ENCODE measurements around the gene ITGAD.

ITGAD gene

DNA sequence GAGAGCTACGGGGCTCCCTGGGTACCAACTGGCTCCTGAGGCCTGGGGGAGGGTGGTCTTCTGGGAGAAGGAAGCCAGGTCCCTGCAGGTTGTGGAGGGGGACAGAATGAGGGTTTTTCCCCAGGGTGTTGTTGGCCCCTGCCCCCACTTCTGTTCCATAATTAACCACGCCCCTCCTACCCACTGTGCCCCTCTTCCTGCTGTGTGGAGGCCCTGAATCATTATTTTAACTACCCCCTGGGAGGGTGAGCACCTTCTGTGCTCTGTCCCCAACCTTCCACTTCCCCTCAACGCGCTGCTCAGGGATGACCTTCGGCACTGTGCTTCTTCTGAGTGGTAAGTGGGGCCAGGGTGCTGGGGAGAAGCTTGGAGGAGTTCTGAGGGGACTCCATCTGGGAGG lies at the start of gene ITGAD:
Gene ITGAD, plus strand, starts transcription at position 280 of the 400 bp plus-strand sequence. Its CDS starts 26 bp downstream, at position 306.
- no peaks in the 10 kb centered on the region for H3K4me1 ChIP-seq (ENCODE audit: low read length)
- no peak for DNase-seq
- no peak within 1 kb of the TSS for H3K27ac ChIP-seq (ENCODE audit: low read length)
- no peaks in the 10 kb centered on the region for H3K9me2 ChIP-seq (replicated peaks; ENCODE audit: insufficient read depth, low read length)
- H3K4me3 ChIP-seq (ENCODE audit: low read length) = no peak within 1 kb of the TSS
- no peak for TF ChIP-seq EZH2 (optimal IDR thresholded peaks at IDR 0.05; ENCODE audit: low read depth, low read length)
- H4K20me1 ChIP-seq (ENCODE audit: insufficient read depth, low read length) = no peaks in the 10 kb centered on the region
- peaks cover 18% of the 10 kb centered on the region; the same call in 1 of the 2 replicates for H3K27me3 ChIP-seq (replicated peaks; ENCODE audit: insufficient read depth, low read length)
- H3K9me3 ChIP-seq (replicated peaks; ENCODE audit: insufficient read depth, low read length) = no peaks in the 10 kb centered on the region
- H3K79me2 ChIP-seq (ENCODE audit: low read length) = no peaks in the 10 kb centered on the region
- H3K36me3 ChIP-seq (replicated peaks; ENCODE audit: insufficient read depth, low read length) = no peaks in the 10 kb centered on the region
- no peak within 1 kb of the TSS for H3K4me2 ChIP-seq (ENCODE audit: low read depth, low read length)
- H2AFZ ChIP-seq (ENCODE audit: low read length) = no peak within 1 kb of the TSS
- H3F3A ChIP-seq (ENCODE audit: insufficient read depth, low read length) = no peaks in the 10 kb centered on the region
- H3K9ac ChIP-seq (ENCODE audit: low read length) = no peak within 1 kb of the TSS

DNA sequence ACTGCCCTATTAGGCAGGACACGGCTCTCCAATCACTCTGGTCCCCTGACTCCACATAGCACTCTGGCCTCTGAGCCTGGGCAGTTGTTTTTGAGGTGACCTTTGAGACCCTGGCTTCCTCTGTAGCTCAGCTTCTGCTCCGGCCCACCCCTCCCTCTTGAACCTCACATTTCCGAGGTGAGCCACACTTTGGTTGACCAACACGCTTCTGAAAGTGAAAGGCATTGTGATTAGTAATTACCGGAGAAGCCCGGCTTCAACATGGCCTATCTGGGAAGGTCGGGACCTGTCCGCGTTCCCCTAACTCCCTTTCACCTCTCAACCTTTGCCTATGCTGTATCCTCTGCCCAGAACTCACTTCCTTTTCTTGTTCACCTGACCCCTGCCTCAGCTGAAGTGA lies 48.4 kb upstream of the ITGAD start:
- Histone ChIP-seq H3K9me3 (replicated peaks; ENCODE audit: insufficient read depth, low read length) (no peaks in the 10 kb centered on the region), H3K4me1 (ENCODE audit: low read length) (no peaks in the 10 kb centered on the region), H3K9me2 (replicated peaks; ENCODE audit: insufficient read depth, low read length) (no peaks in the 10 kb centered on the region), H3K4me3 (ENCODE audit: low read length) (0 out of 2 replicates have a peak overlapping the region, but pooled peaks have one; percentile 34), H3K27ac (ENCODE audit: low read length) (no peak overlapping the region), H4K20me1 (ENCODE audit: insufficient read depth, low read length) (no peaks in the 10 kb centered on the region), H3K79me2 (ENCODE audit: low read length) (no peaks in the 10 kb centered on the region), H2AFZ (ENCODE audit: low read length) (no peak overlapping the region), H3F3A (ENCODE audit: insufficient read depth, low read length) (no peaks in the 10 kb centered on the region), H3K36me3 (replicated peaks; ENCODE audit: insufficient read depth, low read length) (no peaks in the 10 kb centered on the region), H3K27me3 (replicated peaks; ENCODE audit: insufficient read depth, low read length) (peaks cover 45% of the 10 kb centered on the region), H3K4me2 (ENCODE audit: low read depth, low read length) (peak overlapping the region; percentile 67; the same call in 1 of the 2 replicates), H3K9ac (ENCODE audit: low read length) (no peak overlapping the region)
- TF ChIP-seq EZH2phosphoT487 (IDR thresholded peaks at IDR 0.05; ENCODE audit: low read length) = no peak
- no peak for TF ChIP-seq EZH2 (optimal IDR thresholded peaks at IDR 0.05; ENCODE audit: low read depth, low read length)
- TF ChIP-seq, protein P1, sequence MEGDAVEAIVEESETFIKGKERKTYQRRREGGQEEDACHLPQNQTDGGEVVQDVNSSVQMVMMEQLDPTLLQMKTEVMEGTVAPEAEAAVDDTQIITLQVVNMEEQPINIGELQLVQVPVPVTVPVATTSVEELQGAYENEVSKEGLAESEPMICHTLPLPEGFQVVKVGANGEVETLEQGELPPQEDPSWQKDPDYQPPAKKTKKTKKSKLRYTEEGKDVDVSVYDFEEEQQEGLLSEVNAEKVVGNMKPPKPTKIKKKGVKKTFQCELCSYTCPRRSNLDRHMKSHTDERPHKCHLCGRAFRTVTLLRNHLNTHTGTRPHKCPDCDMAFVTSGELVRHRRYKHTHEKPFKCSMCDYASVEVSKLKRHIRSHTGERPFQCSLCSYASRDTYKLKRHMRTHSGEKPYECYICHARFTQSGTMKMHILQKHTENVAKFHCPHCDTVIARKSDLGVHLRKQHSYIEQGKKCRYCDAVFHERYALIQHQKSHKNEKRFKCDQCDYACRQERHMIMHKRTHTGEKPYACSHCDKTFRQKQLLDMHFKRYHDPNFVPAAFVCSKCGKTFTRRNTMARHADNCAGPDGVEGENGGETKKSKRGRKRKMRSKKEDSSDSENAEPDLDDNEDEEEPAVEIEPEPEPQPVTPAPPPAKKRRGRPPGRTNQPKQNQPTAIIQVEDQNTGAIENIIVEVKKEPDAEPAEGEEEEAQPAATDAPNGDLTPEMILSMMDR (IDR thresholded peaks at IDR 0.05; ENCODE audit: low read length) = no peak
- DNase-seq = peak; percentile 16

DNA sequence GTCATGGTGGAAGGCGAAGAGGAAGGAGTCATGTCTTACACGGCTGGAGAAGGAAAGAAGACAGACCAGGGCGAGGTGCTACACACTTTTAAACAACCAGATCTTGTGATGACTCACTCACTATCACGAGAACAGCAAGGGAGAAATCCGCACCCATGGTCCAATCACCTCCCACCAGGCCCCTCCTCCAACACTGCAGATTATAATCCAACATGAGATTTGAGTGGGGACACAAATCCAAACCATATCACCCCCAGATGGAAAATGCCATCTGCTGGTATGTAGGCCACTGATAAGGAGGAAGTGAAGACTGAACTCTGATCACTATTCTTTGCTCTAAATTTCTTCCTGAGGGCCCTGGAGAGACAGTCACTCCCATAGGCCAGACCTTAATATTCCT lies 45.7 kb upstream of the ITGAD start:
- no peak overlapping the region for H3K9ac ChIP-seq (ENCODE audit: low read length)
- no peaks in the 10 kb centered on the region for H3K79me2 ChIP-seq (ENCODE audit: low read length)
- no peak overlapping the region for H3K4me2 ChIP-seq (ENCODE audit: low read depth, low read length)
- no peak overlapping the region for H2AFZ ChIP-seq (ENCODE audit: low read length)
- no peaks in the 10 kb centered on the region for H3F3A ChIP-seq (ENCODE audit: insufficient read depth, low read length)
- no peaks in the 10 kb centered on the region for H3K9me3 ChIP-seq (replicated peaks; ENCODE audit: insufficient read depth, low read length)
- no peaks in the 10 kb centered on the region; the same call in 1 of the 2 replicates for H3K4me1 ChIP-seq (ENCODE audit: low read length)
- H4K20me1 ChIP-seq (ENCODE audit: insufficient read depth, low read length) = no peaks in the 10 kb centered on the region
- TF ChIP-seq EZH2phosphoT487 (IDR thresholded peaks at IDR 0.05; ENCODE audit: low read length) = no peak
- no peak for TF ChIP-seq EZH2 (optimal IDR thresholded peaks at IDR 0.05; ENCODE audit: low read depth, low read length)
- TF ChIP-seq, protein P1 (IDR thresholded peaks at IDR 0.05; ENCODE audit: low read length) = no peak
- no peaks in the 10 kb centered on the region for H3K9me2 ChIP-seq (replicated peaks; ENCODE audit: insufficient read depth, low read length)
- peaks cover 72% of the 10 kb centered on the region for H3K27me3 ChIP-seq (replicated peaks; ENCODE audit: insufficient read depth, low read length)
- DNase-seq = no peak
- H3K36me3 ChIP-seq (replicated peaks; ENCODE audit: insufficient read depth, low read length) = no peaks in the 10 kb centered on the region
- no peak overlapping the region for H3K4me3 ChIP-seq (ENCODE audit: low read length)
- H3K27ac ChIP-seq (ENCODE audit: low read length) = no peak overlapping the region

DNA sequence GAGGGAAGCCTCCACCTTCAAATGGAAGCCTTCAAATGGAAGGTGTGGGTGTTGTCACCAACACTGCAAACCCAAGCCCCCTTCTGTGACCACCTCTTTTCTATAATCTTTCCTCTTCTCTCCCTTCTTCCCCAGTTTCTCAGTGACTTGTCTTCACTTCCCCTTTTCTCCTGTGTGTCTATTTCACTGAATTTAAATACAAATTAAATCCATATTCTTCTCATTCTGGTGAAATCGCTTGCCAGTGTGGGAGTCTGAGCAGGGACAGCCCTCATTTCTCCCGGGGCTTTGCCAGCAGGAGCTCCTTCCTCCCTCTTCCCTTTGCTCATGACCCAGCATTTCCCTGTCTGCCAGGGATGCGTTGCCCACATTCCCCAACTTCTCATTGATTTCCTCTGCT lies 44.6 kb upstream of the ITGAD start:
- H3K27ac ChIP-seq (ENCODE audit: low read length) = no peak overlapping the region
- H3K9ac ChIP-seq (ENCODE audit: low read length) = no peak overlapping the region

More for the DNA sequence above, 44.6 kb upstream of the ITGAD start:
- H4K20me1 ChIP-seq (ENCODE audit: insufficient read depth, low read length) = no peaks in the 10 kb centered on the region
- H3K27me3 ChIP-seq (replicated peaks; ENCODE audit: insufficient read depth, low read length) = peaks cover 80% of the 10 kb centered on the region
- no peaks in the 10 kb centered on the region for H3K9me3 ChIP-seq (replicated peaks; ENCODE audit: insufficient read depth, low read length)
- no peak overlapping the region for H2AFZ ChIP-seq (ENCODE audit: low read length)
- DNase-seq = no peak
- no peaks in the 10 kb centered on the region for H3K9me2 ChIP-seq (replicated peaks; ENCODE audit: insufficient read depth, low read length)
- H3K4me2 ChIP-seq (ENCODE audit: low read depth, low read length) = no peak overlapping the region
- H3F3A ChIP-seq (ENCODE audit: insufficient read depth, low read length) = no peaks in the 10 kb centered on the region
- no peaks in the 10 kb centered on the region for H3K36me3 ChIP-seq (replicated peaks; ENCODE audit: insufficient read depth, low read length)
- TF ChIP-seq, protein P1 (IDR thresholded peaks at IDR 0.05; ENCODE audit: low read length) = no peak
- TF ChIP-seq EZH2phosphoT487 (IDR thresholded peaks at IDR 0.05; ENCODE audit: low read length) = no peak
- TF ChIP-seq EZH2 (optimal IDR thresholded peaks at IDR 0.05; ENCODE audit: low read depth, low read length) = no peak
- no peak overlapping the region for H3K4me3 ChIP-seq (ENCODE audit: low read length)
- H3K4me1 ChIP-seq (ENCODE audit: low read length) = no peaks in the 10 kb centered on the region; the same call in 1 of the 2 replicates
- no peaks in the 10 kb centered on the region for H3K79me2 ChIP-seq (ENCODE audit: low read length)
